Left cardiac atrium (tissue), 4 donors: ENCODE results near the gene PIN1. TPM values are rescaled to one million over a fixed set of nuclear protein-coding genes. Genes with fewer than 3 reads are reported as not detected.
A peak's percentile ranks its signal among the peaks of the same experiment; 100 is the strongest.

Experiments used
- ATAC-seq, 2 donors: fragments of 200-7000 bp; cut with Tn5 transposase; one replicate each; pipeline ENCODE4 v1.9.1; 2020; ENCODE audit warnings: mild to moderate bottlenecking in 2 of 2, moderate library complexity in 2 of 2
- DNase-seq: peaks from one replicate; pipeline ENCODE4 v3.0.0-alpha.2; 2020
- intact Hi-C, 2 donors: fragments of 100-400 bp; cut with DNase I; formaldehyde crosslinking; loops; one replicate each; pipeline versions ENCODE4 v1.14.1 to v1.15.1; 2022 to 2023
- total RNA-seq, 2 donors: library from RNA; stranded (reverse); fragmentation: NEBNext Ultra II Directional; extraction: Animal tissue kit (Norgen Biotek cat#: 25700); gene quantifications; one replicate each; pipeline ENCODE4 v1.2.1, GENCODE V29; 2021
- donor health status: DM: no; HTN: yes; CAD: no.
- donor health status: DM: no; HTN: yes; CAD: no; lungs with severe emphysema.
- donor health status: DM: yes; HTN: yes; CAD: no.
- donor health status: Dilated cardiomyopathy.

The PIN1 gene
- total RNA-seq, 2 donors from 2014 or later: 73.7 to 74.9 TPM

GRCh38 chr19:9847087-9847671, 12.1 kb downstream of the PIN1 start:
- DNase-seq (peak; percentile 64), ATAC-seq (peak; percentile 45 to 50)
- intact Hi-C loops: no loop called here

GRCh38 chr19:9848060-9848459, 12.9 kb downstream of the PIN1 start:
- intact Hi-C loops: no loop called here
- DNase-seq (no peak), ATAC-seq (no peak)

- intact Hi-C loops: no loop called here
- DNase-seq: no peak
- ATAC-seq: no peak
Measured at GRCh38 chr19:9848762-9849161, 13.6 kb downstream of the PIN1 start.

GRCh38 chr19:9849791-9850190, 14.7 kb downstream of the PIN1 start:
- no peak for ATAC-seq
- no peak for DNase-seq
- intact Hi-C loops: no loop called here

GRCh38 chr19:9850235-9850959, 15.3 kb downstream of the PIN1 start:
- intact Hi-C loops: no loop called here
- DNase-seq (no peak), ATAC-seq (no peak)

- DNase-seq: no peak
- intact Hi-C loops: no loop called here
- ATAC-seq: no peak
Measured at GRCh38 chr19:9854282-9854846, 19.2 kb downstream of the PIN1 start.

GRCh38 chr19:9856609-9857008, 21.5 kb downstream of the PIN1 start:
- ATAC-seq (no peak), DNase-seq (no peak)
- intact Hi-C loops: no loop called here

GRCh38 chr19:9857076-9857721, 22.1 kb downstream of the PIN1 start:
- ATAC-seq: no peak
- DNase-seq: no peak
- intact Hi-C loops: no loop called here

GRCh38 chr19:9857920-9858746, 23.0 kb downstream of the PIN1 start:
- ATAC-seq (no peak), DNase-seq (no peak)
- intact Hi-C loops: no loop called here

GRCh38 chr19:9858766-9859165, 23.6 kb downstream of the PIN1 start:
- ATAC-seq: no peak
- intact Hi-C loops: no loop called here
- no peak for DNase-seq

GRCh38 chr19:9860407-9860806, 25.3 kb downstream of the PIN1 start:
- intact Hi-C loops: no loop called here
- ATAC-seq (no peak), DNase-seq (no peak)

- no peak for ATAC-seq
- intact Hi-C loops: no loop called here
- no peak for DNase-seq
Measured at GRCh38 chr19:9861503-9861902, 26.4 kb downstream of the PIN1 start.

- intact Hi-C loops: no loop called here
- no peak for ATAC-seq
Measured at GRCh38 chr19:9862938-9863337, 27.8 kb downstream of the PIN1 start.

GRCh38 chr19:9863759-9864158, 28.6 kb downstream of the PIN1 start:
- ATAC-seq: no peak
- intact Hi-C loops: no loop called here
- no peak for DNase-seq

More at GRCh38 chr19:9862938-9863337, 27.8 kb downstream of the PIN1 start:
- DNase-seq: no peak

GRCh38 chr19:9865732-9866501, 30.8 kb downstream of the PIN1 start:
- intact Hi-C loops: no loop called here
- DNase-seq: no peak
- no peak for ATAC-seq

- intact Hi-C loops: no loop called here
- ATAC-seq (no peak), DNase-seq (no peak)
Measured at GRCh38 chr19:9868983-9869617, 34.0 kb downstream of the PIN1 start.

- intact Hi-C loops: no loop called here
- ATAC-seq (no peak), DNase-seq (no peak)
Measured at GRCh38 chr19:9871626-9872338, 36.7 kb downstream of the PIN1 start.
